Stimulated activated naive CD8-positive, alpha-beta T cell treated with anti-CD3 and anti-CD28 coated beads, Interleukin-15, Interleukin-2, amounts not matched to agents 100 ng/mL and 50 ng/mL, for 24 hours (primary cell): ENCODE data around the gene ANO3.

Experiments
- H3K27ac Mint-ChIP-seq: one replicate; pipeline ENCODE4 v1.8.0; 2021; ENCODE audit warnings: mild to moderate bottlenecking, mixed read lengths
- H3K27me3 Mint-ChIP-seq: one replicate; pipeline ENCODE4 v1.8.0; 2021; ENCODE audit warnings: mixed read lengths
- H3K36me3 Mint-ChIP-seq: one replicate; pipeline ENCODE4 v1.8.0; 2021; ENCODE audit warnings: low read depth, mixed read lengths
- H3K4me1 Mint-ChIP-seq: one replicate; pipeline ENCODE4 v1.8.0; 2021; ENCODE audit warnings: low read depth, mixed read lengths
- H3K4me3 Mint-ChIP-seq: one replicate; pipeline ENCODE4 v1.8.0; 2021; ENCODE audit warnings: mild to moderate bottlenecking, mixed read lengths
- H3K9me3 Mint-ChIP-seq: one replicate; pipeline ENCODE4 v1.8.0; 2021; ENCODE audit warnings: mixed read lengths

The ANO3 gene

DNA sequence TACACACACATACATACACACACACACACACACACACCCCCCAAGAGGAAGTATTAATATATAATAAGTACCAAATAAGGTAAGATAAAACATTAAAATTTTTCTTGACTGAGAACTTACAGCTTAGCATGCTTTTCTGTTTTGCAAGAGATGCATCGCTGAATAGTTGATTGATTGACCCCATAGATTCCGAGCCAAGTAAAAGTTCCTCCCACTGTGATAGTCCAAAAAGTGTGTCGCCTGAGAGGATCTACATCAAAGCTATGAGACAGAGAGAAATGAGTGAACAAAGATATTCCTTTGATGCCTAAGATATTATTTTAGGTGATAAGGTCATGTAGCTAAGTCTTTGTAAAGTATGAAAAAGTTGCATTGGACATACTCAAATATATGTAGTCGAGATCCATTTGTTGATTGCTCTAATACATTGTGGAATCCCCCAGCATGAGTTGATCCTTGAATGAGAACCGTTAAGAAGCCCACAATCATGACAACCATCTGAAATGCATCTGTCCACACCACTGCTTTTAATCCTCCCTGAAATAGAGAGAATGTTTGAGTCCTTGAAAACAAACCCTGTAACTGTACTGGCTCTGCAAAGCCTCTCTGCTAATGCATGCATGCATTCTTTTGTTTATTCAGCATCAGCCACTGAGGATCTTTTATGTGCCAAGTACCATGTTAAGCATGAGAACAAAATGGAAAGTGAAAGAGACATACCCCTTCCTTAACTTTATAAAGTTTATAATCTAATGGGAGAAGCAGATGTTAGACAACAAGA, 371.7 kb downstream of the ANO3 start:
- no peaks in the 10 kb centered on the region for H3K36me3 Mint-ChIP-seq
- no peak overlapping the region for H3K27ac Mint-ChIP-seq
- peaks cover 10% of the 10 kb centered on the region for H3K9me3 Mint-ChIP-seq
- no peaks in the 10 kb centered on the region for H3K4me1 Mint-ChIP-seq
- H3K4me3 Mint-ChIP-seq: no peak overlapping the region
- H3K27me3 Mint-ChIP-seq: no peaks in the 10 kb centered on the region

- no peak overlapping the region for H3K27ac Mint-ChIP-seq
- H3K4me1 Mint-ChIP-seq: no peaks in the 10 kb centered on the region
- H3K27me3 Mint-ChIP-seq: no peaks in the 10 kb centered on the region
- H3K4me3 Mint-ChIP-seq: no peak overlapping the region
- no peaks in the 10 kb centered on the region for H3K36me3 Mint-ChIP-seq
- H3K9me3 Mint-ChIP-seq: peaks cover 10% of the 10 kb centered on the region
Measured at GRCh38 chr11:26704249-26704648, 372.3 kb downstream of the ANO3 start.

DNA sequence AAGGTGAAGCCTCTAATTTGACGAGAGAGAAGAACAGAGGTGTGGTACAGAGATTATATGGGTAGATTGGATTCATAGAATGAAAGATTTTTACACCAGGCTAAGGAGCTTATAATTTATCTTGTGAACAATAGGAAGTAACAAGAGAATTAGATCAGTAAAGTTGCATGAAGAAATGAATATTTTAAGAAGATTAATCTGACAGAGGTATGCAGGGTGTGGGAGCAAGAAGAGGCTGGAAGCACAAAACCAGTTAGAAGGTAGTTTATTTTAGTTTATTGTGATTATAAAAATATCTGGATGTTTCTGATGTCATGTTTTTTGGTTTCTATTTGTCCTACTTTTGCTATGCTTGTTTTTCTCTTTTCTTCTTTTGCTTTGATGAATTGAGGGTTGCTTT, 374.3 kb downstream of the ANO3 start:
- Mint-ChIP-seq H3K27me3 (no peaks in the 10 kb centered on the region), H3K4me1 (no peaks in the 10 kb centered on the region), H3K9me3 (peaks cover 10% of the 10 kb centered on the region), H3K36me3 (no peaks in the 10 kb centered on the region), H3K27ac (no peak overlapping the region), H3K4me3 (no peak overlapping the region)

GRCh38 chr11:26708736-26709456, 377.0 kb downstream of the ANO3 start:
- Mint-ChIP-seq H3K27ac (no peak overlapping the region), H3K4me3 (no peak overlapping the region), H3K36me3 (no peaks in the 10 kb centered on the region), H3K27me3 (no peaks in the 10 kb centered on the region), H3K4me1 (no peaks in the 10 kb centered on the region), H3K9me3 (peaks cover 15% of the 10 kb centered on the region)

DNA sequence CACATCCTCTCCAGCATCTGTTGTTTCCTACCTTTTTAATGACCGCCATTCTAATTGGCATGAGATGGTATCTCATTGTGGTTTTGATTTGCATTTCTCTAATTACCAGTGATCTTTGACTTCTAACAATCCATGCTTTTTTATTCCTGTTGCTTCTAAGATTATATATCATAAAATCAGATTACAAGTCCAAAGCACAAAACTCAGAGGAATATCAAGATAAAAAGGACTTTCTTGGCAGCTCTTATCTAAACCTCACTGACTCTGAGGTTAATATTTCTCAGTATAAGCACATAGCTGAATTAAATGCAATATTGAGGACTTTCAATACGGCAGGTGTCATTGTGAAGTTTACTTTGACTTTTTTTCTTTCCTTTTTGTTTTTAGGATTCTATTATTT, 378.6 kb downstream of the ANO3 start:
- Mint-ChIP-seq H3K27ac (no peak overlapping the region), H3K4me3 (no peak overlapping the region), H3K9me3 (peaks cover 5% of the 10 kb centered on the region), H3K27me3 (no peaks in the 10 kb centered on the region), H3K36me3 (no peaks in the 10 kb centered on the region), H3K4me1 (no peaks in the 10 kb centered on the region)

DNA sequence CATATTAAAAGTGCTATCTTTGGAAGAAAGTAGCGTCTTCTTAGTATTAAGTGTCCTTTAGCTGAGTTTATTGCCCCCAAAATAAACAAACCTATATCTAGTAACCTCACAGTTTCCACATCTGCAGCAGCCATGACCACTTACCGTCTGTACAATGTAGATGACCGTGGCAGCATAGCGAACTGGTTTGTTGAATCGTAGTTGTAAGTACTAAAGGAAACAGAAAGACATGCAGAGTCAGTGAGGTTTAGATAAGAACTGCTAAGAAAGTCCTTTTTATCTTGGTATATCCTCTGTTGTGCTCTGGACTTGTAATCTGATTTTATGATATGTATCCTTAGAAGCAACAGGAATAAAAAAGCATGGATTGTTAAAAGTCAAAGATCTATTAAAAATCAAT, 380.6 kb downstream of the ANO3 start:
- H3K27me3 Mint-ChIP-seq: no peaks in the 10 kb centered on the region

More for the DNA sequence above, 380.6 kb downstream of the ANO3 start:
- Mint-ChIP-seq H3K36me3 (no peaks in the 10 kb centered on the region), H3K4me3 (no peak overlapping the region), H3K9me3 (peaks cover 5% of the 10 kb centered on the region), H3K27ac (no peak overlapping the region), H3K4me1 (no peaks in the 10 kb centered on the region)
